HPDE6-E6E7 (cell line): Measurements from ENCODE around the gene DGCR8.

Source experiments
- DNase-seq: peaks from one replicate; pipeline ENCODE4 v3.0.0; 2011; ENCODE audit warnings: missing footprints; ENCODE audit errors: extremely low spot score

Gene DGCR8

DNA sequence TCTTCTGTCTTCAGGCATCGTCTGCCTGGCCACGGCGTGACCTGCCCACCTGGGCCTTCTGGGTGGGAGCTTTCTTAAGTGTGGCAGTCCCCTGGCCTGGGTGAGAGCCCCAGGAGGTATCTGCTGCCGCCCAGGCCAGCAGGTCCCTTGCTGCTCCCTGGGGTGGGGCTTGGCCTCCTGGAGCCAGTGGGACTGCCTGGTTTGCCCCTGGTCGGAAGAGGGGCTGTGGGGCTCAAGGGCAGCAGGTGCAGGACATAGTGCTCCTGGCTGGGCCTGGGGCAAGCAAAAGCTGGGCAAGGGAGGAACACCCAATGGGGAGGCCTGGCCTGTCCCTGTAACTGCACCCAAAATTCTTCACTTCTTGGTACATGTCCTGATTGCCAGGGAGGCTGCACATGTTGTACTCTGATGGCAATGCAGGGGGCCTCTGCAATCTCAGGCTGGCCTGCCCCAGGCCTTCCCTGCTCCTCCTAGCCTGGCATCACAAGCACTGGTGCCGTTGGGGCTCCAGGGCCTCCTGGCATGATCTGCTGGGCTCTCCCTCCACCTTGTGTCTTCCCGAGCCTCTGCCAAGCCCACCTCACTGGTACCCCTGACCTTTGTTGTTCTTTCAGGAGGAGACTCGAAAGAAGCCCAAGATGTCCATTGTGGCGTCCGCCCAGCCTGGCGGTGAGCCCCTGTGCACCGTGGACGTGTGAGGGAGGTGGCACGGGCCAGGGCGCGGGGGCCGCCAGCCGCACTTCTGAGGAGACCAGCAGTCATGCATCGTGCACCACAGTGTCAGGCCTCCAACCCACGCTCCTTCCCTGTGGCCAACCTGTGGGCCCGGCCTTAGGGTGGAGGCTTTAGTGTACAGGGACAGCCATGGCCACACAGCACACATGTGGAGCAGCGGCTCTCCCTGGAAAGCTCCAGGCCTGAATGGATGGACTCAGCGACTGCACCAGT is 29.6 kb downstream of the DGCR8 start:
- no peak for DNase-seq

DNA sequence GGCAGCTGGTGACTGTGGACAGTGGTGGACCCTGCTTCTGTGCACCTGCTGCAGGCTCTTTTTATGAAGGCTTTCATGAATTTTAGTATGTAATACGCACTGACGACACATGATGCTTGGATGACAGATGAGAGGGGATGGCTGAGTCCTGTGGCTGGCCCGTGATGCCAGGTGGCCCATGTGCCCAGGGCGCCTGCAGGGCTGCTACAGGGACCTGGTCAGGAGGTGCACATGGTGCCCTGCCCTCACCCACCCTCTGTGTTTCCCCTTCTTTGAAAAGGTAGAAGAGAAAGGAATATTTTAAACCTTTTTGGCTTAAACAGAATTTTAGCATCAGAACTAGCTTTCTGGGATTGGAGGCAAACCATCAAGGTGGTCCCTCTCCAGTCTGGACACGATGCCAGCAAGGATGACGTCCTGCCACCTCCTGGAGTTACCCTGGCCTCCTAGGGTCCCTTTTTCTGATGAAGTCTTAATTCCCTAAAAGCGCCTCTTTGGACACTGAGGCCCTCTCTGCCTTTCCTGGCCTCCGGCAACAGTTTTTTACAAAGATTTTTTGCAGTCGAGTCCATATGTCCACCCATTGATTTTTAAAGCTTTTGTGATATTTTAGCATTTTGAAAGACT is 30.4 kb downstream of the DGCR8 start:
- no peak for DNase-seq

DNA sequence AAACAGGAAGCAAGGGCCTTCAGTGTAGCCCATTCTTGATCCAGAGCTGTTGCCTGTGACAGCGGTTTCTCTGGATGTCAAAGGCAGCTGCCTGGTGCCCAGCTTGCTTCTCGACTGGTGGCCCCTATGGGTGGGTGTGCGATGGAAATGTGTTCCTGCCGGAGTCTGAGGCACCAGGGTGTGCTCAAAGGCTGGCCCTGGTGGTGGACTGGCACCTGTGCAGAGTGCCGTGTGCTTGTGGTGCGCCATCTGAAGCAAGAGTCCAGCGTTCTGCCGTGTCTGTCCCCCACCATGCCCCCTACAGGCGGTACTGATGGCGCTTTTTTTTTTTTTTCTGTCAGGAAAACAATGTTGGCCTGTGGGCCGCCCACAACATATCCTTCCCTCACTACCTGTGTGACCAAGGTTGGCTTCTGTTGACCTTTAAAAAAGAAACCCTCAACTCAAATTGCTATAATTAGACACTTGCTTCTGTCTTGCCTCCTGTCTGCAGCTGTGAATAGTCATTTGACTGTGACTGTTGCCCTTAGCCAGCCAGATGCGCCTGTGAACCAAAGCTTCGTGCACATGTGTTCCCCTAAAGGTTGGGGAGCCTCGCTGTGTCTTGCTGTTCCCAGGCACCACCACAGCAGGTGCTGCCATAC is 31.1 kb downstream of the DGCR8 start:
- DNase-seq: no peak

DNA sequence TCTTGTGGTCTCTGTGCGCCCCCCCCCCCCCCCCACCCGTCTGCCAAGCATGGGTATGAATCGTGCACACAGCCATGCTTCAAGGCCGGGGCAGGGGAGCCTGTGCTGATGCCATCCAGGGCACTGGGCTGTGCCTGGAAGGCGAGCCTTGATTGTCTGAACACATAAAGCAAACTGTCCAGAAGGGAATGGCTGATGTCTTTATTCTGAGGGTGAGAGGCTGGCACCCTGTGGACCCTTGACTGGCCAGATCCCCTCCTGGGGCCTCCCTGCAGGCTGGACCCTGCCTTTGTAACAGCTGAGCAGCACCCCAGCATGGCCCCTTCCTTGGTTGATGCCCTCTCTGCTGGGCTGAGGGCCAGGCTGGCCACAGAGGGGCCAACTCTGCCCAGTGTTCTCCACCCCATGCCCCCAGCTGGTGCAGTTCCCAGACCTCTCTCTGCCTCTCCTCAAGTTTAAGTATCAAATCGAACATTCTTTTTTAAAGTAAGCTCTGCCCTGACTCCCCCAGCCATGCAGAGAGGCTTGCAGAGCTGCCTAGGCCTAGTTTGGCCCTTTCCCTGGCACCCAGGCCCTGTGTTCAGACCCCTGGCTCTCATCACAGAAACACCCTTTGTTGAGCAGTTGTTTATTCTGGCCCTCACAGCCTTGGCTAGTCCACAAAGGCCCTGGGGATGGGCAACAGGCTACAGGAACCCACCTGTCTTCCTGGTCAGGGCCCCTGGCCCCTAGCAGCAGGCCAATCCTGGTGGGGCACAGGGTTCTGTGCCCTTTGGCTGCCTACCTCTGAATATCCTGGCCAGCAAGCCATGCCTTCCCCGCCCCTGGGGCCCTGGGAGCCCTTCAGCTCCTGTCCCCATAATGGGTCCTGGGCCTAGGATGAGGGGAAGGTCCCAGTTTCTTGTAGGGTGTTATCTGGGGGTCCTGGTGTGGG is 31.9 kb downstream of the DGCR8 start:
- no peak for DNase-seq

DNA sequence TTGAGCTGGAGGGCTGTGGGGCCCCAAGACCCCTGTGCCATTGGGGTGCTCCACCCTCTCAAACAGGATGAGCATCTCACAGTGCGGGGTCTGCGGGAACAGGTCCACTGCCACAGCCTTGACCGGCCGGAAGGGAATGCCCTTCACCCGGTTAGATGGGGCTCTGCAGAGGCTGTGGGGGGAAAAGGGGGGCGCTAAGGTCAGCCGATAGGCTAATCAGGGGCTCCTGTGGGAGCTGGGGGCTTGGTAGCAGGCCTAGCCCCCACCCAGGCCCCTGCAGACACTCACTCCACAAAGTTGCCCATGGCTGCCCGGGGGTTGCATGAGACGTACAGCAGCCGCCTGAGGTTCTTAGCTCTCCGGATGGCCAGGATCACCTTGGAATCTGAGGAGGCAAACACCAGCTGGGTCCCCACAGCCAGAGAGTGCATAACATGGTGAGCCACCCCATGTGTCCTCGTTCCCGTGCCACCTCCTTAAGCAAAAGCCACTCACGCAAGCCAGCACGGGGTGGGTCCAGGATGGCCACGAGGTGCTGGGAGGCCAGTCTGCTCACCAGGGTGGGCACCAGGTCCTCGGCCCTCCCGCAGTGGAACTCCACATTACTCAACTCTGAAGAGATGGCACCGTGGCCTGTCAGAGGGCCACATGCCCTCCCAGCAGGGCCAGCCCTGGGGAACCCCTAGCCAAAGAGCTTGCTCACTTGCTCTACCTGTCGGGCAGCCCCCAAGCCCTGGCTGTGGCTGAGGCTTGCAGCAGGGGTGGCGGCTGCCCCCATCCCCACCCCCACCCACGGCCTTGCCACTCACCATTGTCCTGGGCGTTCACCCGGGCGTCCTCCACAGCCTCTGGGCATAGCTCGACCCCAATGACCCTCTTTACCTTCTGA is 32.8 kb downstream of the DGCR8 start:
- DNase-seq: no peak

DNA sequence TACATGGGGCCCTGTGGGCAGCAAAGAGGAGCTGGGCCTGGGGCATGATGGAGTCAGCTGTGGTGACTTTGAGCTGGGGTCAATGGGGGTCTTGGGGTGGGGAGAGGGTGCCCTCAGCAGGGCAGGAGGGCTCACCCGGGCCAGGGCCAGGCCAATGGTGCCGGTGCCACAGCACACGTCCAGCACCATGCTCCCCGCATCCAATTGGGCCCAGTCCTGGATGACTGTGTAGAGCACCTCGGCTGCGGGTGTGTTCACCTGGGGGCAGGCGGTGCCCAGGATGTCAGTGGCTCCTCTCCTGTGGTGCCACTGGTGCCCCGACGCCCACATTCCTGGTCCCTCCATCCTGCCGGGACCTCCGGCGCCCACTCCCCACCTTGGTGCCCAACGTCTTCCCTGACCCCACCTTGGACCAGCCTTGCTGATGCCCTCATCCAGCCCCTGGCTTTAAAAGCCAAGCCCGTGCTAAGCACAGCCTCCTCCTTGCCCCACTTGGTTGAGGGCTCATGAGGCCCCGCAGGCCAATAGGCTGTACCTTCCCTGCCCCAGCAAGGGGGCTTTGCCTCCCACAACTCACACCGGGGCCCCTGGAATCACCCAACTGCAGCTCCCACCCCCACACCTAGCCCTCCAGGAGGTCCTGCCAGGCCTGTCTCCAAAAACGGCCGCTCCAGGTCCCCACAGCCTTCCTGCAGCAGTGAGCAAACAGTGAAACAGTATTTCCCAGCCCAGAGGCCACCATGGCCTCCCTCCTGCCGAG is 33.7 kb downstream of the DGCR8 start:
- no peak for DNase-seq

DNA sequence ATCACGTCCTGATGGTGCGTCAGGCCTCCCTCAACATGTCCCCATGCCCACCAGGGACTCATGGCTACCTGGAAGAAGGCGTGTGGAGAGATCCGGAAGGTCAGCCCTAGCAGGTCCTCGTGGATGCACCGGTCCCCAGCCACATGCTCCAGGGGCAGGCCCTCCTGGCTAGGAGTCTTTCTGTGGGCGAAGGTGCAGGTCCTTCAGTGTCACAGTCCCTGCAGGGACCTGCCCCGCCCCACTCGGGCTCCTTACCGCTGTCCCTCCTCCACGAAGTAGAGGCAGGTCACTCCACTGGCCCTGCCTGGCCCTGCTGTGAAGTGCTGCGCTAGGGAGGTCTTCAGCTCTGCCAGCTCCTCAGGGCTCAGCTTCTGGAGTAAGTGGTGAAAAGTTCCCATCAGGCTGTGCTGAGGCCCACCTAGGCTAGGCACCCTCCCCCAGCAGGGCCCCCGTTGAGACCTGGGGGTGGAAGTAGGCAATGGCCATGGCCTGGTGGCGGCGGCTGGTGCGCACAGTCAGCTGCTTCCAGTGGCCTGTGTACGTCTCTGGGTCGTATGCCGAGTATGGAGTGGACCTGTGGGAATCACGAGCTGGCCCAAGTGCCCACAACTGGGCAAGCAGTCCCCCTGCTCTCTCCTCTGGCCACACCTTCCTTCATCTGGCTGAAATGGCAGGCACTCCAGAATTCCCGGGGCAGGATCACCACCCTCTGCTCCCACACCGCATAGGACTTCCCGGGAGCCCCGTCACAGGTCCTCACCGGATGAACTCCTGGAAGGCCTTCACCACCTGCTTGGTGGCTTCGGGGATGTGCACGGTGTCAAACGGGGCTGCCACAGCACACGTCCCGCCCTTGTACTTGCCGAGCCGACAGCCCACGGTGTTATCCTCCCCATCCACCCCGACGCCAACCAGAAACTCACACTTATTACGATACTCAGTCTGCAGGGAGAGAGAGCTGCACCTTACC is 34.8 kb downstream of the DGCR8 start:
- no peak for DNase-seq

DNA sequence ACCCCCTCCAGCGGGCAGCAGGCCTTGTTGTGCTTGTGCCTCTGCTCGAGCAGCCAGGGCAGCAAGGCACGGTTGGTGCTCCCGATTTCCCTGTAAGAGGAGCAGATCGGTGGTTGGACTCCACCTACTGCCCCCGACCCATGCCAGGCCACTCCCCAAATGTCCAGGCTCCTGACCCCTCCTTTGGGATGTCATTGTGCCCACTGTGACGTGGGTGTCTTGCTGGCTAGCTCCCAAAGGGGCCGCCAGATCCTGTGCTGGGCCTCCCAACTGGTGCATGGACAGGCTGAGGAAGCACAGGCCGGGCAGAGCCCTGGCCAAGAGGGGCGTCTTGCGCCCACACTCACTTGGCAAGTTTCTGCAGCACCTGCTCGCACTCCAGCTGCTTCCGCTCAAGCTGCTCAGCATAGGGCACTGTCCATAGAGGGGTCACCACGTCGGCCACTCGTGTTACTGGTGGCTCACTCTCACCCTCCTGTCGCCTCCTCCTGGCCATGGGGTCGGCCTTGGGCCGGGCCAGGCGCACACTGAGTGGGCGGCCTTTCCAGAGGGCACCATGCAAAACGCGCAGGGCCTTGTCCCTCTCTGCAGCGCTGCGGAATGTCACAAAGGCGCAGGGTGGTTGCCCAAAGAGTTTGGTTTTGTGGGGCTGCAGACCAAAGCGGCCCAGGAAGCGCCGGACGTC is 35.8 kb downstream of the DGCR8 start, which contains the start of gene RANBP1:
TSS of gene RANBP1 (plus strand) at position 414 of the 685 bp plus-strand sequence. CDS start at position 495, 81 bp downstream.
- DNase-seq: no peak

DNA sequence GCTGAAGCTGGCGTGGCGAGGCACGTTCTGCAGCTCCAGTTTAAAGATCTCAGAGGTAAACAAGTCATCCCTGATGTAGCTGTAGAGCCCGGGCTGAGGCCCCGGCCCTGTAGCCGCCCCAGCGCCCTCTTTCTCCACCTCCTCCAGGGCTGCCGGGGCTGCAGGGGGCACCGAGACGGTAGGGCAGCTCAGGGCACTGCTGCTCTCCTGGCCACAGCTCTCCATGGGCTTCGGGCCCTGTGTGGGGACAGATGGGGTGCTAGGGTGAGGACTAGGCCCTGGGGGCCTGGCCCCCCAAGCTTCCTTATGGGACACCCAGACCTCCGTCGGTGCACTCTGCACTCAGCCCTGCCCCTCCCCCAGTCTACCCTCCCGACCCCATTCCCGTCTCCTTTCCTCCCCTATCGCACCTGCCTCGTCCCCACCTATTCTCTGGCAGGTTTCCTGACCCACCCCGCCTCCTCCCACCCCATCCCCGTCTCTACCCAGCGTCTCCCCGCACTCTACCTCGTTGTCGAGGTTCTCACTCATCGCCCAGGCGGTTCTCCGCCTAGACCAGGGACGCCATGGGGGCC is 36.4 kb downstream of the DGCR8 start:
- no peak for DNase-seq

DNA sequence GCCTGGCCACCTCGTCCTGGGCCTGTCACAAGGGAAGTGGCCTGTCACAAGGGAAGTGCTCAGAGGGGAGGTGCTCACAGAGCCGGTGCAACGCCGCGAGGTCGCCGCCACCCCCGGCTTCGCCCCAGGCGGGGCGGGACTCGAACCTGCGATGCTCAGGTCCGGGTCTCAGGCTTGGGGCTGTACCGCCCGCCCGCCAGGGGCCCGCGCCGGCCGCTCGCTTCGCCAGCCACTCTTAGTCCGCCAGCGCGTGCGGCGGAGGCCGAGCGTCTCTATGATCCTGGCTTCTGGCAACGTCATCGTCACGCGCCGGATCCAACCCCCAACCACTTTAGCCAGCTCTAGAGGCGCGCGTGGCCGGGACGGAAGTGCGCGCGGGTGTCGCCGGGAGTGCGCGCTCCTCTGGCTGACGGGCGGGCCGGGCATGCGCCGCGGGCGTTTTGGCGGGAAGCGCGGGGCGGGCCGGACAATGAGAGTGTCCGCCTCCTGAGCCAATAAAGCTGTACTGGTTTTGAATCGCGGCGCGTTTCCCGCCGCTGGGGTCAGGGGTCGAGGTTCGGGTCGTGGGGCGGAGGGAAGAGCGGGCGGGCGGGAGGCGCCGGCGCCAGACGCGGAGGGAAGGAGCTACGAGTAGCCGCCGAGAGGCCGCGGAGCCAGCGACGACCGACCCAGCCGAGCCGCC is 37.1 kb downstream of the DGCR8 start, which contains the start of gene TRMT2A:
TSS of gene TRMT2A (minus strand) at position 276 of the 682 bp plus-strand sequence. CDS start 320 bp downstream, outside the sequence.
- peak; percentile 95 for DNase-seq

DNA sequence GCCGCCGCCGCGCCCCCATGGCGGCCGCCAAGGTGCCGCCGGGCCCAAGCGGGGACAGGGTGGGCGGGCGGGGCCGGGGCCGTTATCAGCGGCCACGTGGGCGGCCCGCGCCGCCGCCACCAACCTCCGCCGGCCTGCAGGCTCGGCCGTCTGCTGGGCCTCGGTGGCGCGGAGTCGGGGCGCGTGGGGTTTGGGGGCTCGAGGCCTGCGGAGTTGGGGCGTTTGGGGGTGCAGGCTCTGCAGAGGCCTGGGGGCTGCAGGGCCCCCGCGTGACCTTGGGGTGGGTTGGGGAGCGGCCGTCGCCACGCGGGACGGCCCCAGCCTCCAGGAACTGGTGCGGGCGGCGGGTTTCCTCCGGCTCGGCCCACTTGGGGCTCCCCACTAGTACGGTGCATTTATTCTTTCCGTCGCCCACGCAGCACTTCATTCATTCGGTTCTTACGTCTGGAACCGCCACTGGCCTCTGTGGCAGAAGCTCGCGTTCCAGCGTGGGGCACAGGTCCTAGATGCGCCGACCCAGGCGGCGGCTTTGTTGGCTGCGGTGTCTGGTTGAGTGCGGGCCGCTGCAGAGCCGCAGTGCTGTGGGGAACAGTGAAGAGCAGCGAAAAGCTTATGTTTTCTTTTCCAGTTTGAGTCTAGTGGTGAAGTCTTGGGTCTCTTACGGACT is 37.7 kb downstream of the DGCR8 start:
- no peak for DNase-seq

DNA sequence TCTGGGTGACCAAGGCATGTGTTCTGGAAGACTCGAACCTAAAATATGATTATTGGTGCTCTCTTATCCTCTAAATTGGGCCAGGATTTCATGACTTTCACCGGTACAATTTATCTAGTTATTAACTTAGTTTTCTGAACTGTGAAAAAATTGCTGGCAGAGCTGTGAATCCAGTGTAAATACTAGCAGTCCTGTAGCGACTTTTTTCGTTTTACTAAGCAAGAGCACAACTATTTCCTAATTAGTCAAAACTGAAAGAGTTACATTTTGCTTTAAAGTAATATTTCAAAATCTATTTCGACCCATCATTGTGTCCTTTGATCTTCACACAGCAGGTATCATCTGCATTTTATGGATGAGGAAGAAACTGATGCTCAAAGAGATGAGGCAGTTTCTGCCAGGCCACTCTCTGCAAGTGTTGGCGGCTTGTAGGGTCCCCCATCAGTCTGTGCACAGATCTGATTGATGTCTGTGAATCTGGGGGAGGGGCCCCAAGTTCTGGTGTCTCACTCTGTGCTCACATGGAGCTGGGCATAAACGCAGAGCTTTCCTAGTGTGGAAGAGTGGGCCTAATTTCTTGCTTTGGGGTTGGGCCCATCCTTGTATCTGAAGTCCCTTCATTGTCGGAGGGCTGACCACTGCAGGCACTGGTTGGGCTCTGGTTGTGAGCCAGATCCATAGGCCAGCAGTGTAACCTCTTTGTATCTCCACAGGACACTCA is 38.4 kb downstream of the DGCR8 start:
- DNase-seq: no peak

DNA sequence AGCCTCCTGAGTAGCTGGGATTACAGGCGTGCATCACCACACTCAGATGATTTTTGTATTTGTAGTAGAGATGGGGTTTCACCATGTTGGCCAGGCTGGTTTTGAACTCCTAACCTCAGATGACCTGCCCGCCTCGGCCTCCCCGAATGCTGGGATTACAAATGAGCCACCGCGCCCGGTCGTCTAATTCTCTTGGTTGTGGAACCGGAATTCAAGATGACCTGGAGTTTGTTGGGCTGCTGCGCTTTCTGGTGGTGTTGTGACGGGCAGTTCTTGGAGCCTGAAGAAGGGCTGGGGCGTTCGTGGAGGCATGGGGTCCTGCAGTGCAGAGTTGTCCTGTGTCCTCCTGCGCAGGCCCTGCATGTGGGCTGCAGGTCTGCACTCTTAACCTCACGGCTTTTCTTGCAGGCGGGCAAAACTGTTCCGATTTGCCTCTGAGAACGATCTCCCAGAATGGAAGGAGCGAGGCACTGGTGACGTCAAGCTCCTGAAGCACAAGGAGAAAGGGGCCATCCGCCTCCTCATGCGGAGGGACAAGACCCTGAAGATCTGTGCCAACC is 41.9 kb downstream of the DGCR8 start:
- DNase-seq: no peak

DNA sequence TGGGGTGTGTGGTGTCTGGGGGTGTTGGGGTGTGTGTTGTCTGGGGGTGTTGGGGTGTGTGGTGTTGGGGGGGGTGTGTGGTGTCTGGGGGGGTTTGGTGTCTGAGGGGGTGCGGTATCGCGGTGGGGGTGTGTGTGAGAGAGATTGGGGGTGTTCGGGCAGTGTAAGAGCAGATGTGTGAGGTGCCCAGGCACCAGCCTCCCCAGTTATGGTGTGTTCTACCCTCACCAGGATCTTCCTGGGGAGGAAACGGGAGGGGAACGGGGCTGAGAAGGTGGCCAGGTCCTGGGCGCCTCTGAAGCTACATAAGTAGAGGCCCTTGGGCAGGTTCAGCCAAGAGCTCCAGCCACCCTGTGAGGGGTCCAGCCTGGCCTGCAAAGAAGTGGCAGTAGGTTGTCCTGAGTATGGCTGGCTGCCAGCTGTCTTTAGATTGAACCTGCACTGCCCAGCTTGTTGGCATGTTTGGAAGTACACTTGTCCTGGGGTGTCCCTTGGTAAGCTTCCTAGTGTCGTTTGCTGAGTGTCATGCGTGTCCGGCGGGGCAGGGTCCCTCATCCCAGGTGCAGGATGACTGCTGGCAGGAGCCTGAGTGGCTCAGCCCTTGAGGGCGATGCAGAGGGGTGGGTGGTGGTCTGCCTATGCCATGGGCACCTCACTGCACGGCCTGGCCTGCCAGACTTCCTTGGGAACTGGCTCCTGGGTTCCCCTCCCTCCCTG is 43.5 kb downstream of the DGCR8 start:
- no peak for DNase-seq
